Spleen (tissue), 7 donors: ENCODE data around the gene HHIP.

Experiments used
- CTCF ChIP-seq, 11 experiments: fragments of 200-600 bp in 7 of 11; fragments of 450-650 bp in 4 of 11; sonication (generic) in 4 of 11; IDR thresholded peaks in 8 of 11; conservative IDR thresholded peaks in 3 of 11; 1 replicate in 7 of 11; 2 replicates in 4 of 11; pipeline versions ENCODE4 v1.4.0 to v1.8.0; 2016 to 2021; ENCODE audit warnings: antibody characterized with exemption in 11 of 11, inconsistent platforms in 4 of 11, mild to moderate bottlenecking in 1 of 11
- POLR2AphosphoS5 ChIP-seq, 3 donors: sonication (generic); formaldehyde crosslinking; IDR thresholded peaks; one replicate each; pipeline ENCODE4 v1.5.1; 2017; ENCODE audit warnings: antibody characterized with exemption in 3 of 3
- donor health status: DM: no; HTN: no; CAD: no; lungs with moderate emphysema.
- donor health status: DM: no; HTN: no; CAD: no.
- donor health status: DM: no; HTN: no; CAD: no.

- no peak for TF ChIP-seq CTCF (IDR thresholded peaks at IDR 0.05 in 8 of 11, conservative IDR thresholded peaks at IDR 0.05 in 3 of 11)
- no peak for TF ChIP-seq POLR2AphosphoS5 (IDR thresholded peaks at IDR 0.05)
Observed at GRCh38 chr4:144655491-144655890, 9.5 kb downstream of the HHIP start.
